Chondrocyte (in vitro differentiated cells): ENCODE results near the gene HMGCS2. TPM values are rescaled to one million over a fixed set of nuclear protein-coding genes. Genes with fewer than 3 reads are reported as not detected.

Experiments used
- DNase-seq: peaks from one replicate; pipeline ENCODE4 v3.0.0; 2021; ENCODE audit warnings: mixed read lengths, low spot score
- H3K27ac Mint-ChIP-seq: one replicate; pipeline ENCODE4 v1.8.0; 2021; ENCODE audit warnings: mild to moderate bottlenecking, moderate library complexity, mixed read lengths; ENCODE audit not compliant: unreplicated experiment
- H3K27me3 Mint-ChIP-seq: 2 replicates; pipeline ENCODE4 v1.8.0; 2021; ENCODE audit warnings: low read depth, mixed read lengths
- H3K36me3 Mint-ChIP-seq: 2 replicates; pipeline ENCODE4 v1.8.0; 2021; ENCODE audit warnings: low read depth, mixed read lengths
- H3K4me1 Mint-ChIP-seq: 2 replicates; pipeline ENCODE4 v1.8.0; 2021; ENCODE audit warnings: low read depth, mild to moderate bottlenecking, mixed read lengths
- H3K4me3 Mint-ChIP-seq: one replicate; pipeline ENCODE4 v1.8.0; 2021; ENCODE audit warnings: mild to moderate bottlenecking, moderate library complexity, mixed read lengths; ENCODE audit not compliant: unreplicated experiment
- H3K9me3 Mint-ChIP-seq: 2 replicates; pipeline ENCODE4 v1.8.0; 2021; ENCODE audit warnings: low read depth, mixed read lengths
- CTCF ChIP-seq: fragments of 200-600 bp; sonication (generic); IDR thresholded peaks from 2 replicates; pipeline ENCODE4 v1.5.0; 2021; ENCODE audit warnings: antibody characterized with exemption, mild to moderate bottlenecking, moderate library complexity
- total RNA-seq: library from RNA; stranded (reverse); gene quantifications from 3 replicates; pipeline ENCODE4 v1.2.1, GENCODE V29; 2021

The HMGCS2 gene
- total RNA-seq, 1 donor from 2014 or later: not detected

DNA sequence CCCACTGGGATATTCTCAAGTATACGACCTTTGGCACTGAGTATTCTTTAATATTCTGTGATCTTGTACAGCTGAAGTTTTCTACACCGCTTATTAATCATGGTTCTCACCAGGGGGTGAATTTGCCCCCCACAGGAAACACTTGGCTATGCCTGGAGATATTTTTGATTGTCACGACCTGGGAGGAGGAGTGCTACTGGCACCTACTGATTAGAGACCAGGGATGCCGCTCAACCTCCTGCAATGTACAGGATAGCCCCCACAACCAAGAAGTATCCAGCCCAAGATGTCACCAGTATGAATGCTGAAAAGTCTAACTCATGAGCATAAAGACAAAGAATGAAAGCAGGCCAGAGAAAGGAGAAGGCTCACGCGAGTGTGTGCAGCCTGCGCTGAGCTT lies 28.9 kb upstream of the HMGCS2 start:
- H3K27ac Mint-ChIP-seq: no peak overlapping the region
- H3K4me1 Mint-ChIP-seq: no peaks in the 10 kb centered on the region
- no peaks in the 10 kb centered on the region for H3K27me3 Mint-ChIP-seq
- H3K9me3 Mint-ChIP-seq: no peaks in the 10 kb centered on the region
- no peak for TF ChIP-seq CTCF
- no peak for DNase-seq
- no peak overlapping the region for H3K4me3 Mint-ChIP-seq
- H3K36me3 Mint-ChIP-seq: no peaks in the 10 kb centered on the region

GRCh38 chr1:119797162-119797561 lies 28.5 kb upstream of the HMGCS2 start:
- Mint-ChIP-seq H3K4me3 (no peak overlapping the region), H3K27me3 (no peaks in the 10 kb centered on the region), H3K4me1 (no peaks in the 10 kb centered on the region), H3K9me3 (no peaks in the 10 kb centered on the region), H3K36me3 (no peaks in the 10 kb centered on the region), H3K27ac (no peak overlapping the region)
- TF ChIP-seq CTCF: no peak
- no peak for DNase-seq

GRCh38 chr1:119795261-119796200 lies 26.8 kb upstream of the HMGCS2 start:
- H3K9me3 Mint-ChIP-seq: no peaks in the 10 kb centered on the region
- no peak overlapping the region for H3K27ac Mint-ChIP-seq
- H3K4me3 Mint-ChIP-seq: no peak overlapping the region
- no peaks in the 10 kb centered on the region for H3K27me3 Mint-ChIP-seq
- no peaks in the 10 kb centered on the region for H3K36me3 Mint-ChIP-seq
- no peaks in the 10 kb centered on the region for H3K4me1 Mint-ChIP-seq
- no peak for TF ChIP-seq CTCF
- DNase-seq: no peak

- no peak for TF ChIP-seq CTCF
- Mint-ChIP-seq H3K4me1 (no peaks in the 10 kb centered on the region), H3K27ac (no peak overlapping the region), H3K27me3 (peaks cover 2% of the 10 kb centered on the region), H3K9me3 (no peaks in the 10 kb centered on the region), H3K4me3 (no peak overlapping the region), H3K36me3 (no peaks in the 10 kb centered on the region)
- DNase-seq: no peak
Measured at GRCh38 chr1:119794876-119795240, 26.2 kb upstream of the HMGCS2 start.

- no peak for TF ChIP-seq CTCF
- no peaks in the 10 kb centered on the region for H3K4me1 Mint-ChIP-seq
- no peaks in the 10 kb centered on the region for H3K9me3 Mint-ChIP-seq
- no peaks in the 10 kb centered on the region for H3K36me3 Mint-ChIP-seq
- H3K27me3 Mint-ChIP-seq: peaks cover 2% of the 10 kb centered on the region
- no peak overlapping the region for H3K4me3 Mint-ChIP-seq
- no peak overlapping the region for H3K27ac Mint-ChIP-seq
- no peak for DNase-seq
Measured at GRCh38 chr1:119794230-119794875, 25.6 kb upstream of the HMGCS2 start.
